NCI-H2029 (cell line): Measurements from ENCODE around the gene RHEX.
A peak's percentile ranks its signal among the peaks of the same experiment; 100 is the strongest.
"Not testable (repeated sequence)": the region's sequence is repeated elsewhere in the genome, so short reads cannot be mapped to it uniquely, and the experiment has no call there.

Experiments
- DNase-seq: peaks from one replicate; lab custom pipeline; 2025; lab: John Stamatoyannopoulos, UW

RHEX gene

DNA sequence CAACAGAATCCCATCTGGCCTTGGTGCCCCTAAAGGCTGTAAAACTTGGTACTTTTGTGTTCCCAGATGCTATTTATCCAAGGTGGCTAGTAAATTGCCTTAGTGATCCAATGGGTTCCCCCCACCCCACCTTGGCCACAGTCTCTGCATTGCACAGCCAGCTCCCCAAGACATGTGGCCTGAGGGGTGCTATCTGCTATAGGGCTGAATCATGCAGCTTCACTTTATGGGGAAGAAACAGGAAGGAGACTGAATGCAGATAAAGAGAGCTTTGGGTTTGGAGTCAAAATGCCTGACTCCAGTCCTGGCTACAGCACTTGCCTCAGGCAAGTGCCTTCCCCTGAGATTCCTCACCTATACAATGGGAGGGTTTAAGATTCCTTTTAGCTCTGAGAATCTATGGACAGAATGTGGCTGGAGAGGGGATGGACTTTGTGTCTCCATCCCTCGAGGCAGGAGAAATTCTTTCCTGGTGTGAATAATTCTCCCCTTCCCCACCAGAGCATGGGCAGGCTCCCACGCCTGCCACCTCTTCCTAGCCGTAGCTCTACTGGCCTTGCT is 6.5 kb downstream of the RHEX start:
- DNase-seq, result no peak

DNA sequence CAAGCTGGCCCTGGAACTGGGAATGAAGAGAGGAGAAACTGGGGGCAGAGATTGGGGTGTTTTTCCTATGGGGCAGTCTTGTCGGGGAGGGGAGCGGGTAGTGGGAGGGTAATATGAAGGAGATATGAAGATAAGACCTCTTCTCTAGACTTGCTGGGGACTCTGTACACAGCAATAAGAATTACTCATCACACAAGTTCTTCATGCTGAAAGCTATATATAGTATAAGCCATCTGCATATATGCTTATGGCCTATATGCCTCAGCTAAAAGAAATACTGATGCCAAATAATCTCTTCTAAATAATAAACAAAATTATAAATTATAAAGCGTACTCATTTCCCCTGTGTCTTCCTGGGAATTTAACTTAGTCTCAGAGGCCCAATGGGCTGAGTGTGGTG is 7.9 kb downstream of the RHEX start:
- DNase-seq, result no peak

DNA sequence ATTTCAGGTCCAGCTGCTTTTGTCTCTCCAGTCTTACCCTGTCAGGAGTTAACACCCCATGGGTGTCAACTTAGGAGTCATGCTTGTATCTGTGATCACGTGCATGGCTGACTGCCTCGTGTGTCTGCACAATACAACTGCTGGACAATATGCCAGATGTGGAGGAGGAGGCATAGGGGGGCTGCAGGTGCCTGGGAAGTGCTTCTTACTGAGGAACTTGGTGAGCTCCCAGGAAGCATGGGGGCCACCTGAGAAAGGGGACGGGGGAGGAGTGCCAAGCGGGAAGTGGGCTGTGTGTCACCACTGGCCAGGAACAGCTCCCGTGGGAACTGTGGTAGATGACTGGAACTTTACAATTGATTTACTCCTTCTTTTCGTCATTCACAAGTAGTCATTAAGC is 9.5 kb downstream of the RHEX start:
- DNase-seq, result no peak

DNA sequence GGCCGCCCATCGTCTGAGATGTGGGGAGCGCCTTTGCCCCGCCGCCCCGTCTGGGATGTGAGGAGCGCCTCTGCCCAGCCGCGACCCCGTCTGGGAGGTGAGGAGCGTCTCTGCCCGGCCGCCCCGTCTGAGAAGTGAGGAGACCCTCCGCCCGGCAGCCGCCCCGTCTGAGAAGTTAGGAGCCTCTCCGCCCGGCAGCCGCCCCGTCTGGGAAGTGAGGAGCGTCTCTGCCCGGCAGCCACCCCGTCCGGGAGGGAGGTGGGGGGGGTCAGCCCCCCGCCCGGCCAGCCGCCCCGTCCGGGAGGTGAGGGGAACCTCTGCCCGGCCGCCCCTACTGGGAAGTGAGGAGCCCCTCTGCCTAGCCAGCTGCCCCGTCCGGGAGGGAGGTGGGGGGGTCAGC is 11.0 kb downstream of the RHEX start:
- DNase-seq, result not testable (repeated sequence)

DNA sequence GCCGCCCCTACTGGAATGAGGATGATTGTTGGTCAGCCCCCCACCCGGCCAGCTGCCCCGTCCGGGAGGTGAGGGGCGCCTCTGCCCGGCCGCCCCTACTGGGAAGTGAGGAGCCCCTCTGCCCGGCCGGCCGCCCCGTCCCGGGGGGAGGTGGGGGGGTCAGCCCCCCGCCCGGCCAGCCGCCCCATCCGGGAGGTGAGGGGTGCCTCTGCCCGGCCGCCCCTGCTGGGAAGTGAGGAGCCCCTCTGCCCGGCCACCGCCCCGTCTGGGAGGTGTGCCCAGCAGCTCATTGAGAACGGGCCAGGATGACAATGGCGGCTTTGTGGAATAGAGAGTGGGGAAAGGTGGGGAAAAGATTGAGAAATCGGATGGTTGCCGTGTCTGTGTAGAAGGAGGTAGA is 11.5 kb downstream of the RHEX start:
- not testable (repeated sequence) for DNase-seq

DNA sequence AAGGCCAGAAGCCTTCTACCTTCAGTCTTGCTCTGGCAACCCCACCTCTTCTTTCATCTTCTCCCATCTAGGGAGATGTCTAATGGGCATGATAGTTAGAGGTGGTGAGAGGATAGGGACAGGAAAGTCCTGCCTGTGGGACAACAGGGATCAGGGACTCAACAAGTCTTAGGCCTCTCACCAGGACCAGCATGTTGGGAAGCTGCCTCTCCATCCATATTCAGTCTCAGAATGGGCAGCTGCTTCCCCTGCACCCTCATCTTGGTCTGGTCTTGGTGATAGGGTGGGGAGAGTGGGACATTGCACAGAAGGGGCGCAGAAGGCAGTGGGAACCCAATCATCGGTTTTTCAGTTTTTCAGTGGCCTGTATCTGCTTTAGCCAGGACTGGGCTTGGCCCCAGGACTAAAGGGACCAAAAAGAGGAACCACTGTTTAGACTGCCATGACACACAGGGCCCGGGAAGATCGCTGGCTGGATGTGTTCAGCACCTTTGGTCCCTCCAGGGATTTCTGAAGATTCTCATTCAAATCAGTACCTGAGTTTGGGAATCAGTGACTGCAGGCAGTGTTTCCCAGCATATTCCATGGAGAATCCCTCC is 12.7 kb downstream of the RHEX start:
- no peak for DNase-seq

DNA sequence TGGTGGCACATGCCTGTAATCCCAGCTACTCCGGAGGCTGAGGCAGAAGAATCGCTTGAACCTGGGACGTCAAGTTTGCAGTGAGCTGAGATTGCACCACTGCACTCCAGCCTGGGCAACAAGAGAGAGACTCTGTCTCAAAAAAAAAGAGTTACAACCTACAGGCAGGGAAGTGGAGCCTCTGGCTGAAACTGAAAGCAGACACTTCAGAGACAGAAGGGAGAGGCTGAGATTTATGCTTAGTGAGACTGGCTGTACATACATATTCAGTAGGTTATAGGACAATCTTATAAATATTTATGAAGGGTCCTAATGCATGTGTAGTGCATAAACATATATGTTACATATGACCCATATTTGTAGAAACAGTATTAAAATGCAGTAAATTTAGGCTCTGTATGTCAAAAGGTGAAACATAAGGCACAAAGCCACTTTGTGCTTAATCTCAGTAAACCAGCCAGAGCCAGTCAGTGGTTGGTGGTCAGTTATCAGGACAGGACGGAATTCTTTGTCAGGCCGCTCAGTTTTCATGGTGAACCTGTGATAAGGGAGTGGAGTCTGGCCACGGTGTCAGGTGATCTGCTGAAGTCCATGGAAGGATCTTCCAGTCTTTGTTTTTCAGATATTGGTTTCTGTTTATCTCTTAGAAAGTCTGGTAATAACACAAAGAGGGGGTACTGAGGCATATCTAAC is 13.7 kb downstream of the RHEX start:
- no peak for DNase-seq

DNA sequence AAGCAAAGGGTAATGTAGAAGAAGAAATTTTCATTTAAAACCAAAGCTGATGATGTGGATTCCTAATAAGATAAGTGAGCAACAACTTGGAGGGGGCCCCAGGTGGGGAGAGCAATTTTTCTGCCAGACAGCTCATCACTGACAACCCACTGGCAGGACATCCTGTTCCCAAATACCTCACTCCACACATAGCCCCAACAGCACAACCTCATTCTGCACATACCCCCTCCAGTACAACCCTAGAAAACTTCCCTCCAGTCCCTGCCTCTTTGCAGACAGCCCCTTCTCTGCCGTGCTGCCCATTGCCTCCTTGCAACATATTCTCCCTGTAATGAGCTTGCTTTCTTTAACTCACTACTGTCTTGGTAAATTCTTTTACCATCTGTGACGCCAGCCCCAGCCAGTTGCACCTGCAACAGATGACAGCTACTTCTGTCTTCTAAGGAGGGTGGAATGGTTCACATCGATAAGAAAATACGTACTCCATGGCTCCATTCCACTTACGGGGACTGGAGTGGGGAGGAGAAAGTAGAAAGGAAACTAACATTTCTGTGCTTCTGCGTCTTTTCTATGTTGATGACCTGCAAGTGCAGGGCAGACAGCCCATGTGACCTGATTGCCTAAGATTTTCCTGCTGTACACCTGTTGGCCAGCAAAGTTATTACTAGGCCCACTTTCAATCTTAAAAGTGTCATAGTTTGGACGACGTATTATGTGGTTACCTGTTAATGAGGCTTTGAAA is 14.7 kb downstream of the RHEX start:
- DNase-seq, result no peak

DNA sequence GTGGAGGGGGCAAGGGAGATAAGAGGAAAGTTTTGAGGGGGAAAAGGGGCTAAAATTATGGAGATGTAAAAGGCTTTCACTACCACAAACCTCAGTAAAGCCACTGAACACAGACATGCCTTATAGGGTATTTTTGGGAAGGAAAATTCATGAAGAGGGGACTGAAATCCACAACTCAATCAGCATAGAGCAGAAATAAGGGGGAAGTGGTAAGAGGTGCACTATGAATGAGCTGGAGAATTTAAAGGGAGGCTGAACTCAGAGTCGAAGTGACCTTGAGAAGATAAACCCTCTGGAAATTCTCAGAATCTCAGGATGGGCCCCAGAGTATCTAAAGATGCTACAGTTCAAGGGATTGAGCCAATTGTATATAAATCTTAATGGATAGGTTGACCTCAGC is 15.3 kb downstream of the RHEX start:
- no peak for DNase-seq

DNA sequence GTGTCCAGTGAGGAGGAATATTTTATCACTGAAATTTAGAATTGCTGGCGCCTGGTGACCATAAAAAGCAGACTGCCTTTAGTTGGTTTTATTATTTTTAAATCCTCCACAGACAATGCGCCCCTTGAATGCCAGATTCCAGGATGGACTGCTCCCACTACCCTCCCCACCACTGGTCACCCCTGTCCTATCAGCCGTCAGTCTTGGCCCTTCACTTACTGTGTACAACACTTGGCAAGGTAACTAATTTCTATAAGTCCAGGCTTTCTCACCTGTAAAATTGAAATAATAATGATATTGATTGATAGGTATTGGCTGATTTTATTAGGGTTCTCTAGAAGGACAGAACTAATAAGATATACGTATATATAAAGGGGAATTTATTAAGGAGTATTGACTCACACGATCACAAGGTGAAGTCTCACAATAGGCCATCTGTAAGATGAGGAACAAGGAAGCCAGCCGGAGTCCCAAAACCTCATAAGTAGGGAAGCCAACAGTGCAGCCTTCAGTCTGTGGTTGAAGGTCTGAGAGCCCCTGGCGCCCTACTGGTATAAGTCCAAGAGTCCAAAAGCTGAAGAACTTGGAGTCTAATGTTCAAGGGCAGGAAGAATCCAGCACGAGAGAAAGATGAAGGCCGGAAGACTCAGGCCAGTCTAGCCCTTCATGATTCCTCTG is 17.8 kb downstream of the RHEX start:
- no peak for DNase-seq

DNA sequence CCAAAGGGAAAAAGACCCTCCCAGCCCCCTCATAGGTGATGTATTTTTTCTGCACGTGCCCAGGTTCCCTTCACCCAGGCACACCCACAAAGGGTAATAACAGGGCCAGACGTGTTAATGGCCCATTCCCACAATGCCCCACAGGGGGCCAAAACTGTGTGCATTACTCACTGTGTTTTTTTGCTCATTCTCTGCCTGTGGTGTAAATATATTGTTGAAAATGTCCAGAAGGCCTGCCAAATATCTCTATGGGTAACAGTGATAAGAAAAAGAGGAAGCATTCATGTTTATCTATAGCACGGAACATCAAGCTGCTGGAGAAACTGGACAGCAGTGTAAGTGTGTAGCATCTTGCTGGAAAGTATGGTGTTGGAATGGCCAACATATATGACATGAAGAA is 21.9 kb downstream of the RHEX start:
- no peak for DNase-seq

DNA sequence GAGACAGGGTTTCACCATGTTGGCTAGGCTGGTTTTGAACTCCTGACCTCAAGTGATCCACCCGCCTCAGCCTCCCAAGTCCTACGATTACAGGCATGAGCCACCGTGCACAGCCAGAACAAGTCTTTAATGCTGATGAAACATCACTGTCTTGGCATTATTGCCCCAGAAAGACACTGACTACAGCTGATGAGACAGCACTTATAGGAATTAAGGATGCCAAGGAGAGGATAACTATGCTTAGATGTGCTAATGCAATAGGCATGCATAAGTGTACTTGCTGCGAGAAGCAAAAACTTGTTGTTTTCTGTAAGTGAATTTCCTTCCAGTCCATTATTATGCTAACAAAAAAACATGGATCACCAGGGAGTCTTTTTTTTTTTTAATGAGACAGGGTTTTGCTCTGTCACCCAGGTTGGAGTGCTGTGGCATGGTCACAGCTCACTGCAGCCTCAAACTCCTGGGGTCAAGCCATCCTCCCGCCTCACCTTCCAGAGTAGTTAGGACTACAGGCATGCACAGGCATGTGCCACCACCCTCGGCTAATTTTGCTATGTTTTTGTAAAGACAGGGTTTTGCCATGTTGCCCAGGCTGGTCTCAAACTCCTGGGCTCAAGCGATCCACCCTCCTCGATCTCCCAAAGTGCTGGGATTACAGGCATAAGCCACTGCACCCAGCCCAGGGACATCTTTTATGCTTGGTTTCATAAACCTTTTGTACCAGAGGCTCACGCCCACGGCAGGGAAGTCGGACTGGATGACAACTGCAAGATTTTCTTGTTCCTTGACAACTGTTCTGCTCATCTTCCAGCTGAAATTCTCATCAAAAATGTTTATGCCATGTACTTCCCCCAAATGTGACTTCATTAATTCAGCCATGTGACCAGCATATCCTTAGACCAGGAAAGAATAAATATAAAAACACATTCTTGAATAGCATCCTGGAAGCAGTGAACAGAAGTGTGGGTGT is 23.1 kb downstream of the RHEX start:
- DNase-seq, result no peak

DNA sequence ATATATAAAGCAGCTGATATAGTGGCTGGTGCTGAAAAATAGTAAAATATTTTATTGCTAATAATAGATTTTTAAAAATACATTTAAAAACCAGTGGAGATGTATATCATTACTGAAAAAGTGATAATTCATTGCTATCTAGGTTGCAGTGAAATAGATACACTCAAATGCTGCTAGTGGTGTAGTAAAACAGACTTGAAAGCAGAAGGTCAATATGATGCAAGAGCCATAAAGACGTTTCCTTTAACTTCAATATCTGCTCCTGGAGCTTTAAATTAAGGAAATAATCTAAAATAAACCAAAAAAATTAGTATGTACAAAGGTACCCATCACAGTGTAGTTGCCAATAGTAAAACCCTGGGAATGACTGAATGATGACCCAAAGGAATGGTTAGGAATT is 26.2 kb downstream of the RHEX start:
- no peak for DNase-seq

DNA sequence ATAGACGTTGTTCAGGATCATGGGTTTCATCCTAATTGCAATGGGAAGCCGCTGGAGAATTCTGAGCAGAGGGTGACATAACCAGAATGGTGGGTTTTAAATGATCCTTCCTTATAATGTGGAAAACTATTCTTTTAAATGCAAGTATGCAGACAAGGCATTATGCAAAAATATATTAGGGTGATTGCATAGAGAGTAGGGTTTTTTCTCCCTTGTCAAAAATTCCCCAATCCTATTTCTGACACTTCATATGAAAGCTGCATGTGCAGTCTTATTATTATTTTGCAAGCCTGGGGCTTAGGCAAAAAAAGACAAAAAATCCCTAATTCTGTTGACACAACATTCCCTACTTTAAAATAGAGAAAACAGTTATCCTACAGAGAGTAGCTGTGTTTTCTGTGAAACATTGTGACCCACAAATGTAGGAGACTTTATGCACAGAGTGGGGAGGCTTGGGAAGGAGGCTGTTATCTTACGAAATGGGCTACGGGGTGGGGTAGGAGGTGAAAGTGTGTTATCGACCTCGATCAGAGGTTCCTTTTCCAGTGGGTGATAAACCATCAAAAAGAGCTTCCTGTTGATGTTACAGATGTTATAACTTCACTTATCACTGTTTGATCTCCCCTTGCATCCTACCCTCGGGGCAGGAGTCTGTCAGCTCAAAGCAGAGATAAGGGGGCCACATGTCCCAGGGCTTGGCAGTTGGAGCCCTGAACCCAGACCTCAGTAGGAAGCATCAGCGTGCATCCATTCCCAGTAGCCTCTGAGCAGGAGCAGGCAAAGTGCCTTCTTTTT is 27.2 kb downstream of the RHEX start:
- no peak for DNase-seq

DNA sequence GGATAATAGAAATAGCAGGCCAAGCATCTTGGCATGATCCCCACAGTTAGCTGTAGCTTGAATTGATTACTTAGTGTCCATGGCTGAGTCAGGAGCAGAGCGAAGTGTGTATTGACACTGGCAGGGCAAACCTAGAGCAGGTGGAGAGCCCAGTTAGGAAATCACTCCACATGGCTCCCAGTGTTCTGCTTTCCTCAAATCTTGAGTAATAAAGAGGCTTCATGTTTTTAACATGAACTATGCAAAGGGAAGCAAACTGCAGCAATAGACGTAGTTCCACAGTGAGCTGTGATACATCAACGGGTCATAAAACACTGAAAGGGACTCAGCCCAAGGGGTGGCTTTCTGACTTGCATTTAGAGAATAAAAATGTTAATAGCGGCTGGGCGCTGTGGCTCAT is 28.9 kb downstream of the RHEX start:
- peak; percentile 18 for DNase-seq

DNA sequence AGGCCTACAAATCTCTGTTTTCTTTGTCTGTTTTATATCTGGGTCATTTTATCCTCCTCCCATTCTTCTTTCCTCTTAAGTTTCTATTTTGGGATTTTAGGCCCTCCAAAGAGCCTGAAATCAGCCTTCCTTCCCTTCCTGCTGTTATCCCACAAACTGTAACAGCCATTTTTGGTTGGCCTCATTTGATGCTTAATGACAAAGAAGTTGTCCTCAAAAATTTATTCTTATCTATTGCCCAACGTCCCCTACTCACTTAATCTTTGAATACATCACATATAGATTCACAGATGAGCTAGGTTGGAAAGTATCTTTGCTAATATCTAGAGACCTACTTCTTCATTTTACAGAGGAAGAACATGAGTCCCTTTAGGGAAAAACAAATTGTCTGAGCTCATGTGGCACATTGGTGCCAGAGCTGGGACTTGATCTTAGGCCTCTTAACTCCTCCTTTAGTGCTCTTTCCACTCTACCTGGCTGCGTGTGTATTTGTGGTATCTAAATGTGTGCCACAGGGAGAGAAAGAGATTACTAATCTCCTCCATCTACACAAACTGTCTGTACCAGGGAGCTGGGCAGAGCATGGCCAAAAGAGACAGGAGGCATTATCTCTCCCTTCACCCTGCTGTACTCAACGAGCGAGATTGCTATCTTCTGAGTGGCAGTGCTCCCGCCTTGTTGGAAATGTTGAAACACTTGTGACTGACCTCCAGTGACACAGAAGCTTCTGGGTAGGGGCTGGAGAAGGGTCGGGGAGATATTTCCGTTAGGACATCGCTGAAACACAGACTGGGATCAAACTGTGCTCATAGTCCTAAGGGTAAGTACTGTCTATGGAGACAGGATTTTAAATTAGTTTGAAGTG is 30.1 kb downstream of the RHEX start:
- DNase-seq, result no peak

DNA sequence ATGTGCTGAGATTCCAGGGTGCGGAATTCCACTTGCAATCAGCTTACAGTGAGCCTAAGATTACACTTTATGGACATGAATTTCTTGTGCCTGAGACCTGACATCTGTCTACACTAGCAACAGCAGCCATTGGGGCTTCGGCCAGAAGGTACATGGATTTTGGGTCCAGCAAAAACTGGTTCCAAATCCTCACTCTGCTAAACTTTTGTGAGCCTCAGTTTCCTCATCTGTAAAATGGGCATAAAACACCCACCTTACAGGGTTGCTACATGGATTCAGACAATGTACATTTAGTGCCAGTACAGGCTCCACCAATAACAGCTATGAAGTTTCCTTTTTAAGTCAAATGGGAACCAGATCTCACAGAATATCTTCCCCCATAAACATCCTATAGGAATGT is 30.8 kb downstream of the RHEX start:
- DNase-seq, result no peak

DNA sequence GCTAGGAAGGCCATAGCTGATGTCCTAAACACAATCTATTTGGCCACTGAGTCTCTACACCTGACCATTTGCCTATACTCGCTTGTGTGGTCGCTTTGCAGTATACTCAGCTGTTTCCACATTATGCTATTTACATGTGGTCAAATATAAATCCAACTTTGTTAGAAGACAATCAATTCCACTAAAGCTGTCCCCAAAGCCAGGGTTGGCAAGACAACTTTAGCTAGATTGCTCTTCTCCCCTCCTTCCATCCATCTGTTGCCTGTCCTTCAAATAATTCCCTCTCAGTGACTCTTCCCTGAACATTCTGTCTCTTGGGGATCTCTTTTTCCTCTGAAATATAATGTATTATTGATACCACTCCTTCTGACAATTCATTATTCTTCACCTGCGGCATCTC is 34.1 kb downstream of the RHEX start:
- no peak for DNase-seq

DNA sequence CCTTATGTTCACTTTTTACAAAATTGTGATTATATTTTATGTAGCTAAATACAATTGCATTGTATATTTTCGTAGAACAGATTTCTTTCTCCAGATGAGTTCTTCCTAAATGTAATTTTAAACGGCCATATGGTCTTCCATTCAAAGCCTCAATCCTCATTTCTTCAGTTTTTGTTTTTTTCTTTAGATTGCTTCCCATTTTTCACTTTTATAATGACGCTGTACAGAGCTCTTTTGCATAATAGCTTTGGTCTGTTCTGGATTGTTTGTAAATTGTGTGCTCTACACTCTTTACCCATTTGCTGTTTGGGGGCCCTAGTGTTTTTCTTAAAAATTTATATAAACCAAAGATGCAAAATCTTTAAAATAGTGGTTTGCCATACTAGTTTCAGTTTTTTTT is 36.4 kb downstream of the RHEX start:
- no peak for DNase-seq

DNA sequence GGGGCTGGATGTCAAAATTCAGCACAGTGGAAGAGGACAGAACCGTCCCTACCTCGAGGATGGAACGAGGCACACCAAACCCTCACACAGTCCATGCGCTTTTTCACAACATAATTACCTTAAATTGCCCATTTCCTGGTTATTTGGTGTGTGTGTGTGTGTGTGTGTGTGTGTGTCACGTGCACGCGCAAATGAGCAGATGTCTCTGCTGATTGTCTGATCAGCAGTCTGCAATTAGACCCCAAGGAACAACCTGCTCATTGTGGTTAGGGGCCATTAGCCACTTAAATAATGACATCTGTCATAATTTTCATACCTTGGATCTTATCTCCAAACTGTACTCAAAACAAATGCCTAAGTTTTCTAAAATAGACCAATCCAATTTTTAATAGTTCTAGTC is 41.1 kb downstream of the RHEX start:
- no peak for DNase-seq
